IMR-90 (cell line): ENCODE results near the gene CC2D2A. TPM values are rescaled to one million over a fixed set of nuclear protein-coding genes. Genes with fewer than 3 reads are reported as not detected.

Experiments
- ATAC-seq: fragments of 200-7000 bp; cut with Tn5 transposase; 2 replicates; pipeline ENCODE4 v1.9.1; 2020; ENCODE audit warnings: low read depth, mild to moderate bottlenecking, moderate library complexity
- BruUV-seq: library from RNA; stranded (reverse); fragments of 400-500 nt; replicated peaks from 2 replicates; lab custom pipeline; 2021; lab: Mats Ljungman, UMichigan
- CTCF ChIA-PET: fragments of 300-600 bp; formaldehyde crosslinking; extraction: SDS; loops from one replicate; lab custom pipeline; 2021; ENCODE audit warnings: antibody characterized with exemption; lab: Yijun Ruan, JAX
- POLR2A ChIA-PET: fragments of 300-600 bp; sonication (Branson Sonifier 250); formaldehyde crosslinking; loops from one replicate; lab custom pipeline; 2022; ENCODE audit warnings: antibody characterized with exemption; ENCODE audit not compliant: unreplicated experiment; lab: Charles Lee
- DNase-seq: peaks from one replicate; pipeline ENCODE4 v3.0.0; 2013
- H2AFZ ChIP-seq: replicated peaks from 2 replicates; pipeline ENCODE3; 2013; ENCODE audit warnings: low read length, mild to moderate bottlenecking; ENCODE audit not compliant: poor library complexity
- H2AK5ac ChIP-seq: 2 replicates; pipeline ENCODE4 v1.6.1; 2013; ENCODE audit warnings: low read depth, low read length, inconsistent platforms
- H2AK9ac ChIP-seq: replicated peaks from 2 replicates; pipeline ENCODE3; 2013; ENCODE audit warnings: mild to moderate bottlenecking, low read depth, low read length, moderate library complexity; ENCODE audit not compliant: poor library complexity
- H2BK120ac ChIP-seq: 2 replicates; pipeline ENCODE4 v1.6.1; 2013; ENCODE audit warnings: low read depth, low read length, inconsistent platforms
- H2BK15ac ChIP-seq: 3 replicates; pipeline ENCODE4 v1.6.1; 2013; ENCODE audit warnings: low read depth, low read length, inconsistent platforms
- H2BK20ac ChIP-seq: 2 replicates; pipeline ENCODE4 v1.6.1; 2013; ENCODE audit warnings: low read depth, mild to moderate bottlenecking, inconsistent platforms, low read length, moderate library complexity
- H2BK5ac ChIP-seq: 2 replicates; pipeline ENCODE4 v1.6.1; 2013; ENCODE audit warnings: mild to moderate bottlenecking, low read depth, low read length, inconsistent platforms; ENCODE audit not compliant: poor library complexity, severe bottlenecking
- H3K14ac ChIP-seq: replicated peaks from 2 replicates; pipeline ENCODE4 v1.6.1; 2013; ENCODE audit warnings: low read depth, low read length, inconsistent platforms
- H3K18ac ChIP-seq: 2 replicates; pipeline ENCODE4 v1.6.1; 2013; ENCODE audit warnings: low read depth, low read length, control low read depth
- H3K23ac ChIP-seq: 2 replicates; pipeline ENCODE4 v1.6.1; 2013; ENCODE audit warnings: low read depth, low read length, inconsistent platforms
- H3K27ac ChIP-seq: 2 replicates; pipeline ENCODE4 v1.5.1; 2013; ENCODE audit warnings: mild to moderate bottlenecking, control low read depth, low read length; ENCODE audit not compliant: insufficient read depth
- H3K27me3 ChIP-seq: 2 replicates; pipeline ENCODE4 v1.6.1; 2013; ENCODE audit warnings: low read length; ENCODE audit not compliant: control insufficient read depth, insufficient read depth
- H3K36me3 ChIP-seq: 2 replicates; pipeline ENCODE4 v1.6.1; 2013; ENCODE audit warnings: low read length, mixed read lengths; ENCODE audit not compliant: control insufficient read depth, insufficient read depth
- H3K4ac ChIP-seq: 2 replicates; pipeline ENCODE4 v1.6.1; 2013; ENCODE audit warnings: low read depth, low read length, inconsistent platforms
- H3K4me1 ChIP-seq: 2 replicates; pipeline ENCODE4 v1.6.1; 2013; ENCODE audit warnings: low read length, mixed read lengths; ENCODE audit not compliant: control insufficient read depth, insufficient read depth
- H3K4me2 ChIP-seq: 2 replicates; pipeline ENCODE4 v1.6.1; 2013; ENCODE audit warnings: low read depth, mild to moderate bottlenecking, control low read depth, low read length, moderate library complexity
- H3K4me3 ChIP-seq: 2 replicates; pipeline ENCODE4 v1.5.1; 2013; ENCODE audit warnings: low read depth, mild to moderate bottlenecking, control low read depth, low read length, moderate library complexity; ENCODE audit not compliant: insufficient read depth
- H3K56ac ChIP-seq: 2 replicates; pipeline ENCODE4 v1.6.1; 2013; ENCODE audit warnings: low read length, inconsistent platforms; ENCODE audit not compliant: insufficient read depth; ENCODE audit errors: extremely low read depth
- H3K79me1 ChIP-seq, 2 experiments: 2 replicates each; pipeline ENCODE4 v1.6.1; 2013; ENCODE audit warnings: low read length in 2 of 2, inconsistent platforms in 1 of 2, low read depth in 1 of 2
- H3K9ac ChIP-seq: 2 replicates; pipeline ENCODE4 v1.6.1; 2013; ENCODE audit warnings: low read depth, low read length, control low read depth
- H3K9me1 ChIP-seq: 2 replicates; pipeline ENCODE4 v1.6.1; 2013; ENCODE audit warnings: low read length, inconsistent platforms; ENCODE audit not compliant: insufficient read depth
- H3K9me3 ChIP-seq: 2 replicates; pipeline ENCODE4 v1.6.1; 2013; ENCODE audit warnings: low read length; ENCODE audit not compliant: control insufficient read depth, insufficient read depth
- H4K20me1 ChIP-seq: 2 replicates; pipeline ENCODE4 v1.6.1; 2013; ENCODE audit warnings: low read length, inconsistent platforms; ENCODE audit not compliant: insufficient read depth
- H4K5ac ChIP-seq: 2 replicates; pipeline ENCODE4 v1.6.1; 2013; ENCODE audit warnings: mild to moderate bottlenecking, low read depth, low read length, control low read depth
- H4K8ac ChIP-seq, 2 experiments: 2 replicates each; pipeline ENCODE4 v1.6.1; 2013; ENCODE audit warnings: low read depth in 2 of 2, low read length in 2 of 2, control low read depth in 1 of 2, inconsistent platforms in 1 of 2
- H4K91ac ChIP-seq: 2 replicates; pipeline ENCODE4 v1.6.1; 2013; ENCODE audit warnings: low read depth, low read length, inconsistent platforms; ENCODE audit not compliant: insufficient read depth
- BHLHE40 ChIP-seq: fragments of 150-350 bp; IDR thresholded peaks from 2 replicates; pipeline ENCODE4 v1.6.1; 2016; ENCODE audit warnings: mild to moderate bottlenecking, low read depth, low read length
- MXI1 ChIP-seq: IDR thresholded peaks from 2 replicates; pipeline ENCODE4 v1.6.1; 2012; ENCODE audit warnings: low read depth, mild to moderate bottlenecking, low read length, moderate library complexity, borderline replicate concordance
- WGBS, 2 experiments: methylation state at CpG; one replicate each; pipeline versions ENCODE4 v1.1.5 to v1.1.7; 2013; ENCODE audit warnings: missing lambda C conversion rate in 2 of 2; ENCODE audit not compliant: insufficient read length in 1 of 2; ENCODE audit errors: extremely low coverage in 2 of 2; 5-methylcytosine and 5-hydroxymethylcytosine counted together
- dilution Hi-C: fragments of 300-500 bp; cut with HindIII; formaldehyde crosslinking; loops from one replicate; pipeline ENCODE4 v1.14.3; 2018; ENCODE audit warnings: low sequenced_read_pairs; ENCODE audit not compliant: unreplicated experiment
- in situ Hi-C: fragments of 300-500 bp; cut with MboI; formaldehyde crosslinking; loops from 3 replicates; pipeline ENCODE4 v1.14.3; 2019; ENCODE audit warnings: low sequenced_read_pairs, inconsistent platforms, mixed read lengths
- intact Hi-C: fragments of 100-400 bp; cut with micrococcal nuclease; formaldehyde crosslinking; loops from 2 replicates; pipeline ENCODE4 v1.10.0; 2022
- polyA plus RNA-seq, 3 experiments: library from polyadenylated mRNA; depleted of rRNA; stranded (reverse); fragments of >200 nt; gene quantifications; 2 replicates each; pipeline ENCODE4 v1.2.3, GENCODE V29; 2012; ENCODE audit warnings: low replicate concordance in 1 of 3
- total RNA-seq: library from RNA; depleted of rRNA; stranded (reverse); fragments of >200 nt; gene quantifications from 2 replicates; pipeline ENCODE4 v1.2.3, GENCODE V29; 2012

CC2D2A gene
- total and polyA plus RNA-seq, 2 of the 4 experiments (the other 2 are of a cell fraction), result 20.8 to 26.3 TPM

DNA sequence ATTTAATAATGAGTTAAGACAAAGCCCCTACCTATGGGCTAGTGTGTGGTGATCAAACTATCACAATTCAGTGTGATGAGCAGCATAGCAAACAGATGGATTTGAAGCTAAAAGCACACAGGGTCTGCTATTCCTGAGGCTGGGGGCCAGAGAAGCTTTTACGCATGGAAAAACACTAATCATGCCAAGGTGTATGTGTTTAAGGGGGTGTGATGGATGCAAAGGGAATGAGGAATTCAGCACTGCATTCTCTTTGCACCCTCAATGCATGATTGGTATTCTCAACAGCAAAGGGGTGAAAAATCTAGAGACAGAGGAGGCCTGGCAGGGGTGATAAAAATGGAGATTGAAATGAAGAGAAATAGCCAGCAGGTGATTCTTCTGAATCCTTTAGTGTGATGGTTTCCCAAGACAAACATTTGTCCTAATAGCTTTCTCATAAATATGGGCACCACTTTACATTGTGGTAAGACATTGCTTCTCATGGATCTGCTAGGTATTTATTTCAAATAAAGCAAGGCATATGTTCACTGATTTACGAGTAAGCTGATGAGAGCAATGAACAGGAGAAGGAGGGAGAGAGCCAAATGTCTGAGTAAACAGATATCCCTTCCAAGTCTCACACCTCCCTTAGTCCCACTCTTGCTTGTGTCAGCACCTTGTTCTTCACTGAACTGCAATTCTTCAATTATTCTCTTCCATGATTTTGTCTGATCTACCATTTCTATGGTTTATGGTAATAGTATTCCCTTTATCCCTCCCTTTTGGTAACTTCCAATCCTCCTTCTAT, 26.1 kb upstream of the CC2D2A start:
- Histone ChIP-seq H3K27me3 (no peaks in the 10 kb centered on the region), H3K4me3 (no peak overlapping the region), H2BK5ac (no peak overlapping the region), H2BK15ac (no peak overlapping the region), H2AK5ac (no peak overlapping the region), H3K4me2 (no peak overlapping the region), H3K79me1 (no peaks in the 10 kb centered on the region), H2AK9ac (no peak overlapping the region), H4K20me1 (no peaks in the 10 kb centered on the region), H3K27ac (no peak overlapping the region), H4K8ac (no peak overlapping the region), H3K36me3 (no peaks in the 10 kb centered on the region), H3K18ac (no peak overlapping the region), H2AFZ (no peak overlapping the region), H3K9me1 (no peaks in the 10 kb centered on the region), H2BK120ac (no peak overlapping the region), H3K14ac (no peak overlapping the region), H3K9ac (no peak overlapping the region), H3K4me1 (no peaks in the 10 kb centered on the region; the same call in 1 of the 2 replicates), H3K56ac (no peak overlapping the region), H3K9me3 (no peaks in the 10 kb centered on the region), H4K5ac (no peak overlapping the region), H3K4ac (no peak overlapping the region), H3K23ac (no peak overlapping the region), H4K91ac (no peak overlapping the region), H2BK20ac (no peak overlapping the region)
- CTCF ChIA-PET, result no interaction called here
- TF ChIP-seq MXI1 (no peak), BHLHE40 (no peak)
- no TSS peak for BruUV-seq
- ATAC-seq (no peak), DNase-seq (no peak)
- intact Hi-C loops, result no loop called here
- in situ Hi-C loops, result no loop called here
- no CpG with 5 or more reads among the region's 2 CpGs for WGBS, 2 experiments
- POLR2A ChIA-PET, result no interaction called here
- dilution Hi-C loops, result no loop called here
